NCI-H146 (cell line): ENCODE measurements around the gene JUNB.

Experiments
- DNase-seq: peaks from one replicate; lab custom pipeline; 2025; lab: John Stamatoyannopoulos, UW

Gene JUNB

DNA sequence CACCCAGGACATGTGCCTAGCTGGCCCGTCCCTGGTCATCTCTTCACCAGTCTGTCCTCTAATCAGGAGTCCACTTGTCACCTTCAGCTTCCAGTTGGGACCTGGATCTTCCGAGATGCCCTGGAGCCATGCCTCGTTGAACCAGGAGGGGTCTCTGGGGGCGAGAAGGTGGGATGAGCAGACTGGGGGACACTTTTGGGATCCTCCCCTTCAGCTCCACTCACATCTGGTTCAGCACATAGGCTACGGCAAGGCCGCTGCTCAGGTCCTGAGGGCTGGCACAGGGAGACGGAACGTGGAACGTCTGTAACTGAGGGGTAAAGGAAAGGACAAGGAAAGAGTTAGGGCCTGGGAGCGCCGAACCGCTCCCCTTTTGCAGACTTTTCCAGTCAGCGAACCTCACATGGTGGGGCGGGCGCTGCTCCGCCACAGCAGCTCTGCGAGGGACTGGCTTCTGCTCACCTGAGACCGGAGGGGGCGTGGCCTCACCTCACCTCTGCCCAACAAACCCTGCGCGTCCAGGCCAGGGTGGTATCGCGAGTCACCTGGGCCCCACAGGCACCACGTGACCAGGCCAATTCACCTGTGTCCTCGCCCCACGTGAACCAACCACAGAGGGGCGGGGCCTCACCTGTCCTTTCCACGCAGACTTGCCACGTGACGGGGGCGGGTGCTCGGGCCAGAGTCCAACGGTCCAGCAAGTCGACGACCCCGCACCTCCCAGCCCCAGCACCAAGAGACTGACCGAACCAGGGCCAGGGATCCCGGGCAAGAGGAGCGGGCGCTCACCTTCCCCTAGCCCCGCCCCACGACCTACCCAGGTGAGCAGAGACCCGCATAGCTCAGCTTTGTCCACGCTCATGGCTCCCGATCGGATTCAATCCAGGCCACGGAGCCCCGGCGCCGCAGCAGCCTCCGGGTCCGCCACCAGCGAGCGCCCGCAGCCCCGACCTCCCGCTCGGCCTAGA lies 16.4 kb upstream of the JUNB start, which contains the start of gene HOOK2:
TSS of gene HOOK2 (minus strand) at position 965 of the 968 bp plus-strand sequence. CDS start at position 862, 103 bp downstream.
- peak; percentile 99 for DNase-seq

DNA sequence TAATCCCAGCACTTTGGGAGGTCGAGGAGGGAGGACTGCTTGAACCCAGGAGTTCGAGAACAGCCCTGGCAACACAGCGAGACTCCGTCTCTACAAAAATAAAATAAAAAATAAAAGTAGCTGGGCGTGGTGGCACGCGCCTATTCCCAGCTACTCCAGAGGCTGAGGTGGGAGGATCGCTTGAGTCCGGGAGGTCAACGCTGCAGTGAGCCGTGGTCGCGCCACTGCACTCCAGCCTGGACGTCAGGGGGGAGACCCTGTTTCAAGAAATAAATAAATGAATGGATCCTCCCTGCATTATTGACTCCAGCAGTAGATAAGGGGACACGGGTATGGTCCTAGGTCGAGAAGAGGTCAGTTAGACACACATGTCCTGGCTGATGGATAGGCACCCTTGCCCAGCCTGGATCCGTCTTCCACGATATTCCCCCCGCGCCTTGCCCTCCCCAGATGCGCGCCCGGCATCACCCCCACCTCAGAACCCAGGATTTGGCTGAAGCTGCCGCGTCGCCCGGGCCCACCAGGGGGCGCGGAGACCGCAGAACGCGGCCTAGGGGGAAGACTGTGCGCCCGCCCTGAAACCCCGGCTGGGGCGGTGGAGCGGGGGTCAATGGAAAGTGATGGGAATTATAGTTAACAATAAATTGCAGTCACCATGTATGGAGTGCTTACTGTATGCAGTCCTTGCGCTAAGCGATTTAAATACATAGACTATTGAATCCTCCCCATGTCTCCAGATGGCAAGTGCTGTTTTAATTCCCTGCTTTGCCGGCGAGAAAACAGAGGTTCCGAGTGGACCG lies 13.9 kb upstream of the JUNB start:
- DNase-seq = peak; percentile 88

DNA sequence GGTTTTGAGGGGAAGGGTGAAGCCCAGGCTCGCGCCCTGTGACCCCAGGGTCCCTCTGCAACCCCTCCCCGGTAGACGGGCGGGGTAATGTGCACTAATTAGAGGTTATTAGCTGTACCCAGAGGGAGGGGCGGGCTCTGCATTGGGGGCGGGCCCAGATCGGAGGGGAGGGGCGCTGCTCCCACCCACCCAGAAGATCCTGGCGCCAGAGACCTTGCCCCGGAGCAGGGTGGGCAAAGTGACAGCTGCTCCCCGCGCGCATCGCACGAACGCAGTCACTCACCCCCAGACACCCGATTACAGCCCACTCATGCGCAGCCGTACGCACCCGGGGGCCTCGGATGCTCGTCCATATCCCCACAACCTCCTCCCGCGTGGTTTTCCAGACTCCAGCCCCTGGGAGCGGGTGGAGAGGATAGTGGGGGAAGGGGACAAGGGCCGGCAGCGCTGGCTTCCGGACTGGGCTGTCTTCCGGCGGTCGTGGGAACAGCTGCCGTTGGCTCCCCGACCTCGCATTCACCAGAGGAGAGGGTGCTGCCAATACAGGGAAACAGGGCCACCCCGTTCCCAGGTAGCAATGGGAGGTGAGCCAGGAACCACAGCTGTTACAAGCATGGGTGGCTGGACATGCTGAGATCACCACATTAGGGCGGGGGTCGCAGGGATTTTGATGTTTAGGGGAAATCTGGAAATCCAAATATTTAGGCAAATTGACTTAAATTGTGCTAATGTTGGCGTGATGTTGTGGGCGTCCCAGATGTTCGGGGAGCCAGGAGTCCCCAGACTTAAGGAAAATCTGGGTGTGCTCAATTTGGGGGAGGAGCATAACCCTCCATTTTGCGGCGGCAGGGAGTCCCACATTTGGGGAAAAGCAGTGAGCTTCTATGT lies 13.0 kb upstream of the JUNB start:
- DNase-seq = peak; percentile 92

DNA sequence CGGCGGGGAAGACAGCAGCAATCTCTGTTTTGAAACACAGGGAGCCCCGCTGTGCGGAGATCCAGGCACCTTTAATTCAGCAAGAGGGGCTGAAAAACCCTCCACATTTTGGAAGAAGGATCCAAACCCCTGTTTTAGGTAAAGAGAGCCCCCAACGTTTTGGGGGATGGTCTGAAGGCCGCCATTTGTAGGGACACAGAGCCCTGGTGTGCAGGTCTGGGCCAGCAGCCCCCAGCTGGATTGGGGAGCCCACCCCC lies 12.5 kb upstream of the JUNB start:
- DNase-seq = no peak

GRCh38 chr19:12779162-12779993 lies 11.9 kb upstream of the JUNB start:
- DNase-seq = peak; percentile 55

- no peak for DNase-seq
These were observed 9.2 kb upstream of the JUNB start for GRCh38 chr19:12782174-12782423.

DNA sequence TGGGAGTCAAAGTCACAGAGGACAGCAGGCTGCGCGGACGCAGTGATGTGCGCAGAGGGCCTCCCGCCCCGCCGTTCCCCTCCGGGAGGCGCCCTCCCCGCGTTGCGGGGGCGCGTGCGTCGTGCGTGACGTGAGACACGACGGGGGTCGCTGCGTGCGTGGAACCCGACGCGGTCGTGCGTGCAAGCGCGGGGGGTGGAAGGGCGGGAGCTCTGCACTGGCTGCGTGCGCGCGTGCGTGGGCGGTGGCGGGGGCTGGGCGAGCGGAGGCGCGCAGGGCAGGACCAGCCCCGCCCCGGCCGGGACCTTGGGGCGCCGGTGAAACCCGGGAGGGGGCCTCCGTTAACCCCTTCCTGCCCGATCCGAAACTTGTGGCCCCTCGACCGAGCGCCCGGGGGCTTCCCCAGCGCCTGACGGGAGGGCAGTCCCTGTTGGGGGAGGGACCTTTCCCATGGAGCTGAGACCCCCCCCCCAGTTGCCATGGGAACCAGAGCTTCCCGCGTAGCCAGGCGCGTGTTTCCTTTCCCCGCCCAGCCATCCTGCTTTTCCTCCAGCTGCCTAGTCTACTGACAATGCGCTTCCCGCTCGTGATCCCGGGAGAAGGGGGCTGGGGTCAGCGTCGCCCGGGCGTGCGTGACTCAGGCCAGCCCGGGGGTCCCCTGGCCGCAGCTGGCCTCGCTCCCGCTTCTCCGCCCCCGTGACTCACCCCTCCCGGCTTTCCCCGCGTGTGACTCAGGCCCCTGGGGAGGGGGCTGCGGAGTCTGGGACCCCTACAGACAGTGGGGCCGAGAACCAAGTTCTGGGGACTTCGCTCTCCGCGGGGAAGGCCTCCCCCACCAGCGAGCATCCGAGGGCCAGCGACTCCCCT lies 8.6 kb upstream of the JUNB start:
- DNase-seq = peak; percentile 92

DNA sequence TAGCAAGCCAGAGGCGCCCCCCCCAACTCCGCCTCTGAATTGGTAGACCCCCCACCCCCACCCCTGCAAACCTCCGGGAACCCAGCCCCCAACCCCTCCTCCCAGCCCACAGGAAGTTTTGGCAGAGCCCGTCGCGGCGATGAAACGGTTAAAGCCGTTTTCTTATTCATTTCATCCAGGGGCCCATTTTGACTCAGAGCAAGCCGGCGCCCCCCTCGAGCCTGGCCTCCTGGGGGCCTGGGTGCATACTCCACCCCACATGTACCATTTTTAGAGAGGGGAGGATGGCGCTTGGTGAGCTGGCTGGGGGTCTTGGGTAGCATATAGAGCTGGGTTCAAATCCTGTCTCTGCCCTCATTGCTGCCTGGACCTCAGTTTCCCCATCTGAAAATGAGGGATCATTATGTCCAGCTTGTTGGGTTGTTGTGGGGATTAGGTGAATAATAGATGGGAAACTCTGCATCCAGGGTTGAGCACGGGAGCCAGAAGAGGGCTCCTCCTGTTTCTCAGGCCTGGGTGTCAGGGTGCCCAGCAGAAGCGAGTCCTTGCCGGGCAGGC lies 7.9 kb upstream of the JUNB start:
- no peak for DNase-seq

GRCh38 chr19:12783849-12784393 lies 7.4 kb upstream of the JUNB start:
- DNase-seq = no peak

- DNase-seq = no peak
These were observed 6.9 kb upstream of the JUNB start for GRCh38 chr19:12784394-12784870.

- no peak for DNase-seq
These were observed 6.3 kb upstream of the JUNB start for GRCh38 chr19:12784871-12785430.

DNA sequence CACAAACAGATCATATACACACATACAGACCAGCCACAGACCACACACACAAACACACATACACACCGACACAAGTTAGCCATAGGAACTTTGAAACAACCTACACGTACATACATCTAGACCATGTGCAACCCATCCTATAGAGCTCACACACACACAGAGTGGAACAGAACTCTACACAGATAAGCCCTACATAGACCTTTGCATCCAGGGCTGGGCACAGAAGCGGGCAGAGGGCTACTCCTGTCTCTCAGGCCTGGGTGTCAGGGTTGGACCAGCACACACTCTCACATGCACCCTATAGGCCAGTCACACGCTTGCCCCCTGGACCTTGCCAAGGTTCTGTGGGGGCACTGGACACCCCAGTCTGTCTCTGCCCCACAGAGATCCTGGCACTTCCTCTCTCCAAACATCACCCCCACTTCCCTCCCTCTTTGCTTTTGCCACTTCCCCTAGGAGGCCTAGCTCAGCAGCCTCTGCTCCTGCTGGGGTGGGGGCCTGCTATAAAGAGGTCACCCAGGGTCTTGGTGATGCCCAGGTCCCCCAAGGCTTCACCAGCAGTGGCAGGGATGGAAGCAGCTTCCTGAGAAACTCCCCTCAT lies 5.8 kb upstream of the JUNB start:
- no peak for DNase-seq

DNA sequence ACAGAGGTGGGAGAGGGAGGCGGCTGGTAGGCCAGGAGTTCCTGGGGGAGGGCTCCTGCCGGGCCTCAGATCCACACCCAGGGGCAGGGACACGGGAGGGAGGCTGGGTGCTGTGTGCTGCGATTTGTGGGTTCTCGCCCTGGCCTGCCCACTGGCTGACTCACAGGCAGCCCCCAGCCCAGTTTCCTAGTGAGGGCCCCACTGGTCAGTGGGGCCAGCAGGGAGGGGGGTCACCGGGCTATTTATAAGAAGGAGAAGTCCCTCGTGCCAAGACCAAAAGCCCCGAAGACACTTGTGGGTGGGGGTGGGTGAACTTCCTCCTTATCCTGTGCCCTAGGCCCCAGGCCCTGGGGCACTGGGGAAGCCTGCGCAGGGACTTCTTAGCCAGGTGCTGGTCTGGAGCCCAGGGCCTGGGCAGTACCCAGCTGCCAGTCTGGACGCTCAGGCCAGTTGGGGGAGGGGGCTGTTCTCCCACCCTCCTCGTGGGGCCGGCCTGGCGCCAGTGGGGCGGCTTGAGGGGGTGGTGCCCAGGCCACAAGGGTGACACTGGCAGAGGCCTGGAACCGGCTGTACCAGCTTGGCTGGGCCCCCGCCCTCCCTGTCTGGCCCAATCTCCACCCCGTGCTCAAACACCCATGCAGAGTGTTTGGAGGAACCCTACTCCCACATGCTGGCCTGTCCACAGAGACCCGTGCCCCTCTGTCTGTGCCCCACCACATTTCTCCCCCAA lies 5.0 kb upstream of the JUNB start:
- no peak for DNase-seq

- no peak for DNase-seq
These were observed 4.3 kb upstream of the JUNB start for GRCh38 chr19:12786952-12787351.

GRCh38 chr19:12787458-12787857 lies 3.8 kb upstream of the JUNB start:
- DNase-seq = no peak

DNA sequence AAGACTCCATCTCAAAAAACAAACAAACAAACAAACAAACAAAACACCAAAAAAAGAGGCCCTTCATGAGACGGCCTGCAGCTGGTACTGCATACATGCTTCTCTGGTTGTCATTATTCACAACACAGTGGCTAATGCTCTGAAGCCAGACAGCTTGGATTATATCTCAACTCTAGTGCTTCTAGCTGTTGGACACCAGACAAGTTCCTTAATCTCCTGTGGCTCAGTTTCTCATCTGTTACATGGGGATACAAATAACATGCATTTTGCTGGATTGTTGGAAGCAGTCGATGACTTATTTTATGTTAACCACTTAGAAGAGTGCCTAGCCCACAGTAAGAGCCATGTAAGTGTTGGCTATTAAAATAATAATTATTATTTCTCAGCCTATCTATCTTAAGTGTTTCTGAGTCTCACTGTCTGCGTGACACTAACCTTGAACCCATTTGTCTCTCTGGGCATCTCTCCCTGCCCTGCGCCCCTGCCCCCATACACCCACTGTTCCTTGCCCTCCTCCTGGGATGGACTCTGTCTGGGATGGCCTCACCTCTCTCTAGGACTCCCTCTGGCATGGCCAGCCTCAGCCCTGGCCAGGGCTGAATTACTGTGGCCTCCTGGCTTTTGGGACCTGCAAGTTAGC lies 3.1 kb upstream of the JUNB start:
- no peak for DNase-seq

GRCh38 chr19:12788682-12789097 lies 2.6 kb upstream of the JUNB start:
- peak; percentile 58 for DNase-seq
